ENCODE results near the gene ARID5A. TPM values are rescaled to one million over a fixed set of nuclear protein-coding genes. Genes with fewer than 3 reads are reported as not detected.
A peak's percentile ranks its signal among the peaks of the same experiment; 100 is the strongest.

Gene ARID5A
- total RNA-seq, 3 donors from 2014 or later: 18.9 to 132 (median 56.4) TPM

DNA sequence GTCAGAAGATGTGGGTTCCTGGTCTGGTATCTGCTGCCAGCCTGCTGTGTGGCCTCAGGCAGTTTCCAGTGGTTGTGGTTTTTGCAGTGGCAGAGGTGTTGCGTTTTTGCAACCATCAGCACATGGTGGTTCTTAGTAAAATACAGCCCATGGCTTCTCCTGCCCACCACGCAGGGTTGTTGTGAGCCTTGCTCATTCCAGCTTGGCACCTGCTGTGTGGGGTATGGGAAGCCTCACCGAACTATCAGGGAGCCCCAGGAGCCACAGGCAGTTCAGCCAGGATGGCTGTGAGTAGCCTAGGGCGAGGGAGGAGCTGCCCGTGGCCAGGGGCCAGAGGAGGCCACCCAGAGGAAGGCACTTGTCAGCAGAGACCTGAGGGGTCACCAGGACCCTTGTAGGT is 9.8 kb downstream of the ARID5A start:
- Histone ChIP-seq H3K9me3 (no peaks in the 10 kb centered on the region), H3K4me1 (no peaks in the 10 kb centered on the region), H3K36me3 (peaks cover 11% of the 10 kb centered on the region), H3K4me3 (no peak overlapping the region), H3K27ac (peak overlapping the region; percentile 30 to 48), H3K27me3 (no peaks in the 10 kb centered on the region)
- intact Hi-C loops (cut with DNase I; ENCODE audit: low total_unique reads): no loop called here
- no peak for DNase-seq (ENCODE audit: low spot score in 2 of 2)
- TF ChIP-seq POLR2AphosphoS5 (IDR thresholded peaks at IDR 0.05) (no peak), CTCF (IDR thresholded peaks at IDR 0.05) (no peak), POLR2A (IDR thresholded peaks at IDR 0.05) (no peak)

DNA sequence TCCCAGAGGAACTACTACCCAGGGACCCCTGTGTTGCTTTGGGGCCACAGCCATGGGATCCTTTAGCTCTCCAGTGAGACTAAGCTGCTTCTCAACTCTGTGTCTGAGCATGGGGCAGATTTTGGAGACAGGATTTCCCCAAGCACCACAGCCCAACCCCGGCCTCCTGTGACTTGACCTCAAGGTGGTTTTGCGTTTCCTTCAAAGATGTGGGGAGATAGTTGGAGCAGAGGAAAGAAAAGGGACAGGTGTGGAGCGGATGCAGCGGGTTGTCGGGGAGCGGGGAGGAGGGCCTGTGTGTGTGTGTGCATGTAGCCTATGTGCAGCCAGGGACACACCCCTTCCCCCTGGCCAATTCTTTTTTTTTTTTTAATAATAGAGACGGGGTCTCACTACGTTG is 10.2 kb downstream of the ARID5A start:
- Histone ChIP-seq H3K36me3 (peaks cover 13% of the 10 kb centered on the region), H3K27ac (peak overlapping the region; percentile 30 to 48), H3K27me3 (no peaks in the 10 kb centered on the region), H3K9me3 (no peaks in the 10 kb centered on the region), H3K4me3 (no peak overlapping the region), H3K4me1 (no peaks in the 10 kb centered on the region)
- no peak for DNase-seq (ENCODE audit: low spot score in 2 of 2)
- TF ChIP-seq CTCF (IDR thresholded peaks at IDR 0.05): no peak
- no peak for TF ChIP-seq POLR2AphosphoS5 (IDR thresholded peaks at IDR 0.05)
- intact Hi-C loops (cut with DNase I; ENCODE audit: low total_unique reads): loop anchor here (1.0 kb wide), 1 partner anchor 11 kb away; no protein-coding TSS in a partner anchor

DNA sequence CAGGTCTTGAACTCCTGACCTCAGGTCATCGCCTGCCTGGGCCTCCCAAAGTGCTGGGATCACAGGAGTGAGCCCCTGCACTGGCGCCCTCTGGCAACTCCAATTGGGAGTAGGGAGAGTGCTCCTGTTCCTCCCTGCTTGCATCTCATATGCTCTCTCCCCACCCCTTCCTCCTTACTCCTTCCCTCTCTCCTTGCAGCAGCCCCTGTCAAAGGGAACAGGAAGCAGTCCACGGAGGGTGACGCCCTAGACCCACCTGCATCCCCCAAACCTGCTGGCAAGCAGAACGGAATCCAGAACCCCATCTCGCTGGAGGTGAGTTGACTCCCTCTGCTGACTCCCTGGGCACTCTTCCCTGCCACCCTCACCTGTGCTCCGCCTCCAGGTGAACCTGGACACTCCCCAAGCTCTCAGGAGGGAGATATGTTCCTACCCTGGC is 10.7 kb downstream of the ARID5A start:
- Histone ChIP-seq H3K4me1 (no peaks in the 10 kb centered on the region), H3K27me3 (no peaks in the 10 kb centered on the region), H3K36me3 (peaks cover 13% of the 10 kb centered on the region), H3K4me3 (no peak overlapping the region), H3K9me3 (no peaks in the 10 kb centered on the region), H3K27ac (peak overlapping the region in 1 of 2 donors; percentile 48)
- intact Hi-C loops (cut with DNase I; ENCODE audit: low total_unique reads): loop anchor here (1.0 kb wide), 1 partner anchor 10 kb away; no protein-coding TSS in a partner anchor
- no peak for DNase-seq (ENCODE audit: low spot score in 2 of 2)
- no peak for TF ChIP-seq CTCF (IDR thresholded peaks at IDR 0.05)
- TF ChIP-seq POLR2AphosphoS5 (IDR thresholded peaks at IDR 0.05): no peak
- TF ChIP-seq POLR2A (IDR thresholded peaks at IDR 0.05): no peak

GRCh38 chr2:96547731-96548171 is 11.2 kb downstream of the ARID5A start:
- TF ChIP-seq CTCF (IDR thresholded peaks at IDR 0.05) (no peak), POLR2A (IDR thresholded peaks at IDR 0.05) (no peak), POLR2AphosphoS5 (IDR thresholded peaks at IDR 0.05) (no peak)
- Histone ChIP-seq H3K4me3 (no peak overlapping the region), H3K27ac (no peak overlapping the region), H3K9me3 (no peaks in the 10 kb centered on the region), H3K36me3 (peaks cover 13% of the 10 kb centered on the region), H3K27me3 (no peaks in the 10 kb centered on the region), H3K4me1 (no peaks in the 10 kb centered on the region)
- no peak for DNase-seq (ENCODE audit: low spot score in 2 of 2)
- intact Hi-C loops (cut with DNase I; ENCODE audit: low total_unique reads): loop anchor here (1.0 kb wide), 1 partner anchor 10 kb away; no protein-coding TSS in a partner anchor

GRCh38 chr2:96548558-96549465 is 12.3 kb downstream of the ARID5A start:
- no peaks in the 10 kb centered on the region for H3K9me3 ChIP-seq
- TF ChIP-seq POLR2A (IDR thresholded peaks at IDR 0.05) (no peak), CTCF (IDR thresholded peaks at IDR 0.05) (no peak), POLR2AphosphoS5 (IDR thresholded peaks at IDR 0.05) (no peak)
- H3K4me1 ChIP-seq: no peaks in the 10 kb centered on the region
- peaks cover 13% of the 10 kb centered on the region for H3K36me3 ChIP-seq
- H3K27ac ChIP-seq: peak overlapping the region; percentile 18 to 61
- intact Hi-C loops (cut with DNase I; ENCODE audit: low total_unique reads): no loop called here
- H3K27me3 ChIP-seq: no peaks in the 10 kb centered on the region
- no peak for DNase-seq (ENCODE audit: low spot score in 2 of 2)
- no peak overlapping the region for H3K4me3 ChIP-seq
